Stimulated activated CD8-positive, alpha-beta memory T cell treated with anti-CD3 and anti-CD28 coated beads, Interleukin-12 subunit alpha, Interleukin-12 subunit beta, amount 100 ng/mL, for 1 hour (primary cell): Measurements from ENCODE around the gene ZRANB3.

Experiments
- DNase-seq: peaks from one replicate; pipeline ENCODE4 v3.0.0-alpha.2; 2020; ENCODE audit warnings: low read depth

The ZRANB3 gene

GRCh38 chr2:135174049-135174809 is 356.8 kb downstream of the ZRANB3 start:
- DNase-seq, result no peak

DNA sequence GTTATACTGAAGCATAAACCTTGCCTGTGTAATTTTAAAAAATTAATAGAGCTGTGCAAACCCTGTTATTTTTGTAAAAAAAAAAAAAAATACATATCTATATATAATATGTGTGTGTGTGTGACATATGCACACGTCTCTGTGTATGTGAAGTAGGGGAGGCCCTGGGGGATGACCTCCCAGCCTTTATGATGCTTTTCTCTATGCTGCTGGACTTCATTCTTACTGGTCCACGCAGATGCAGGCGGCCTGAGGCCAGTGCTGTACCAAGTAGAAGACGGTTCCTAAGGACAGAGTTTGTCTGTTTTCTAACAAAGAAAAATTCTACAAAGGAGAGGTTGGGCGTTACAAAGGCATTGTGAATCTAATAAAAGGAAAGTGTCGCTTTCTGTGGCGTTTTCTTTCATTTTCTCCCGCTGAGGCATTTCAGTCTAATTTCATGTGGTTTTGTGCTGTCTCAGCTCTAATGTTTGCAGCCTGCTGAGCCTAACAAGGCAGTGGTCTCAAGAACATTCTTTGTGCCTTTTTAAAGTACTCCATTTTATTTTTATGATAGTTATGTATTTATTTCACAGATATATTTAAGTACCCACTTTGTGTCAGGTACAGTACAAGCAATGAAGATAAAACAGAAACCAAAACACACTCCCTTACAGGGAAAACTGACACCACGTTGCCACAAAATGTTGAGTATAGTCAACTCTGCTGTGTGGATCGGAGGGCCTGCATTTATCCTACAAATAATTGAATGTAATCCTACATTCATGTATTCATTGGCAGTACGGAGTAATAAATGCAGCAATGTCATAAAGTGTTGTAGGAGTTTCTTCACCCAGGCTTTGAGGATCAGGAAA is 360.9 kb downstream of the ZRANB3 start:
- DNase-seq, result no peak

GRCh38 chr2:135168204-135168856 is 362.7 kb downstream of the ZRANB3 start:
- no peak for DNase-seq

- DNase-seq, result no peak
Measured at GRCh38 chr2:135167273-135167672, 363.7 kb downstream of the ZRANB3 start.

GRCh38 chr2:135164431-135164830 is 366.6 kb downstream of the ZRANB3 start:
- no peak for DNase-seq

DNA sequence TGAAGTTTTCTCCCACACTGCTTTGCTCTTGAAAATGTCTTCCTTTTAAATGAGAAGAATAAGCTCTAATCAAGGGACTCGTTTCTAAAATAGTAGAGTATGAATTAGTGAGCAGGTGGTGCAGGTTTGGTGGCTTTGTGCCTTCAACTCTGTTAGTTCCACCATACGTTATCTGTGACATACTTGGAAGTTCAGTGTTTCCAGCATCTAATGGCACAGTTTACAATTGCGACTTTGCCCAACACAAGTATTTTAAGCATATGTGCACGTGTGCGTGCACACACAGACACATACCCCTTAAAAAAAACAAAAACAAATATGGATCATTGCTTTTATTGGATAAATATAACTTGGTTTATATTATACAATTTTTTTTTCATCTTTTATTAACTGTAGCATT is 367.1 kb downstream of the ZRANB3 start:
- no peak for DNase-seq

- no peak for DNase-seq
Measured at GRCh38 chr2:135163306-135163705, 367.7 kb downstream of the ZRANB3 start.

- no peak for DNase-seq
Measured at GRCh38 chr2:135162786-135163185, 368.2 kb downstream of the ZRANB3 start.

GRCh38 chr2:135162377-135162776 is 368.6 kb downstream of the ZRANB3 start:
- DNase-seq, result no peak

DNA sequence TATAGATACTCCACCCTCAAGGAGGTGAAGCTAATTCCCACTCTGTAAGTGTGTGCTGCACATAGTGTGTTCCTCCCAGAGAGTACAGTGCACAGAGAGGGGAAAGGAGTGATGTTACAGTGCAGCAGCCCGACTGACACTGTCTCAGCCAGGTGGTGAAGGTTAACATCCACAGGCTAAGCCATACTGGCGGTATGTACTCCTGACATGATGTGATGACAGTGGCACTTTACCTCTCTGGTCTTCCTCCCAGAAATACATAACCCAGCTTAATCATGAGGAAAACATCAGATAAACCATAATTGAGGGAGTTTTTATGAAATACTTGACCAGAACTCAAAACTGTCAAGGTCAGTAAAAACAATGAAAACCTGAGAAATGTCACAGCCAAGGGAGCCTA is 371.8 kb downstream of the ZRANB3 start:
- no peak for DNase-seq

DNA sequence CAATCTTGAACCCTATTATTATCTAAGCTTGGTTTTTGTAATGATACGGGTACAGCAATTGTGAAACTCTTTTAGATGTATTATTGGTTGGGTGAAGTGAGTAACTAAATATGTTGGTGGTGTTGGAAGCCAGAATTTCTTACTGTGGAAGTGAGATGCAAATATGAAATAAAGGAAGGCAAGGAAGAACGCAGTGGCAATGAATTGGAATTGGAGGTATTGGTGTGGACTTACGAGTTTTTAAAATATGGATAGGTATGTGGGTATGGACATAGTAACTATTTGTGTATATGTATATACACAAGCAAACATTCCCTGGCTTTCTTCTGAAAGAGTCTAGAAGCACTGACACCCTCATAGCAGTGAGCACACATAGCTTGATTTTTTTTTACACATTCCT is 373.2 kb downstream of the ZRANB3 start:
- DNase-seq, result no peak

DNA sequence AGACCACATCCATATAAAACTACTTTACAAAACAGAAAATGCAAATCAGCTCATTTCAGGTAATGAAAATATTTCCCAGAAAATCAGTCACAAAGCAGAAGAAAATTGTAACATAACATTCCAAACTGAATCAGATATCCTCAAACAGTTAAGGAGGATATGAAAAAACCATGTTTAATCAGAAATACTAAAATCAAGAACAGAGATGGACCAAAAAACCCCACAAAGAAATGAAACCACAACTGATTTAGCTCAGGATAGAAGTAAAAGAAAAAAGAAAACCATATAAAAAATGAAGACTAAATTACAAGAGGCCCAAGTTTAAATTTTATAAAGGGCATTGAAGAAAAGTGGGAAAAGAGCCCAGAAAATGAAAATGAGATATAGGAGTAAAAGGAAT is 376.1 kb downstream of the ZRANB3 start:
- DNase-seq, result no peak

DNA sequence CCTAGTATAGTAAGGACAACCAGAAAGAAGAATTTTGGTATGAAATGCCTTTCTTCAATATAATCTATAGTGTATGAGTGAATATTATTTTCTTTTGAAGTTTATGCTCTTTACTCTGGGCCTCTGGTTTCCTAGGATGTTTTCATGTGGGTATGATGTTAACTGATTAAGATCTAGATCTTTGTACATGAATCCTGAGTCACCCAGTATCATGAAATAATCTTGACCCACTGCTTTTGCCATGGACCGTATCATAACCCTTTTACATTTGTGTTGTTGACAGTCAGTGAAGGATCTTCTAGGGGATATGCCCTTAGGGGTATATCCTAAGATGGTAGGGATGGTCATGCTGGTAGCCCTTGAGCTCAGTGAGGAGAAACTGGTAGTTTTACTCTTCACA is 378.7 kb downstream of the ZRANB3 start:
- no peak for DNase-seq

GRCh38 chr2:135151615-135152014 is 379.4 kb downstream of the ZRANB3 start:
- DNase-seq, result no peak

GRCh38 chr2:135150725-135151124 is 380.3 kb downstream of the ZRANB3 start:
- DNase-seq, result no peak

GRCh38 chr2:135149251-135149650 is 381.8 kb downstream of the ZRANB3 start:
- no peak for DNase-seq

- no peak for DNase-seq
Measured at GRCh38 chr2:135144343-135144742, 386.7 kb downstream of the ZRANB3 start.

- no peak for DNase-seq
Measured at GRCh38 chr2:135142323-135142722, 388.7 kb downstream of the ZRANB3 start.

DNA sequence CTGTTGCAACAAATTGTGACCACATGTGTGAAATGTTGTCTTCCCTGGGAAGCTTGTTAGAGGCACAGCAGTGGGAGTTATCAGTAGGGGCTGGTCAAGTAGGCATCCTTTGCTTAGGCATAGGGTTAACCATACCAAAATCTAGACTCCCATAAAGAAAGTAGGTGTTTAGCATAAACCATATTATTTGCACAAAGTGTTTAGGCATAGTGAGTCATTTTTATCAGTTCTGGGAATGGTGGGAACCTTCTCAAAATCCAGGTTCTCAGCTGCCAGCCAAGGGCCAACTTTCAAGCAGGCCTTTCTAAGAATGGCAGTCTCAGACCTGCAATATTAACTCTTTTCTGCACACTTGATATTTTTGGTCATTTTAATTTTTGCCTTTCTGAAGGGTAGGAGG is 390.4 kb downstream of the ZRANB3 start:
- DNase-seq, result no peak

DNA sequence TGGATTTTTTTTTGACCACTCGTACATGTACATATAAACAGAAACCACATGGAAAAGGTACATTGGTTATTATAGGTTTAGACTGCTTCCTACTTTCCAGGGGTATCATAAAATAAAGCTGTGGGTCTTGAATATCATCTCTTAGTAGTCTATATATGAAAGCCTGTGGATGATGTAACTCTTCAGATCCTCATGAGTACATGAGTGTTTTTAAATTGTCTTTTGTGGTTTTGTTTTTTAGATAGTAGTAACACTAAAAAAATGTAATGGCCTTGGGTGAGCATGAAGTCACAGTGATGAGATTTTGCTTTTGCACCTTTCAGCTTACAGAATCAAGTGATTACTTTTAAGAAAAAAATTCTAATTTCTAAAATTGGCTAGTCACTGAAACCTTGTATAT is 398.7 kb downstream of the ZRANB3 start:
- DNase-seq, result no peak

- DNase-seq, result no peak
Measured at GRCh38 chr2:135130751-135131150, 400.3 kb downstream of the ZRANB3 start.

DNA sequence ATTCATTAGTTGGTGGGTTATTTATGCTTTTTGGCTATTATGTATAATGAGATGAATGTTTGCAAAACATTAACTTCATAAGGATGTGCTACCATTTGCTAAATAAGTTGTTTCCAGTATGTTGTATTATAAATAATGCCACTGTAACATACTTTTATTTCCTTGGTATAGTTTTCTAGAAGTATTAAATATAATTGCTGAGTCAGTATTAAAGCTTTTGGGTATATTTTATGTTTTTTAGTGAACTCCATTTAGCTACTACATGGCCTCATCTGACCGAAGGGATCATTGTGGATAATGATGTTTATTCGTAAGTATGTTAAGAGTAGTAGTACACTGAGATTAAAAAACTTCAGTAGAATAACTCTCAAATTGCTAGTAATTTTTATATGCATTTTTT is 405.1 kb downstream of the ZRANB3 start:
- DNase-seq, result no peak
